H1 (cell line): ENCODE measurements around the gene CLCN5. TPM values are rescaled to one million over a fixed set of nuclear protein-coding genes. Genes with fewer than 3 reads are reported as not detected.

Experiments
- CTCF ChIA-PET: fragments of 300-600 bp; sonication (Branson Sonifier 250); formaldehyde crosslinking; loops from one replicate; lab custom pipeline; 2021; ENCODE audit not compliant: partially characterized antibody; lab: Charles Lee
- POLR2A ChIA-PET: fragments of 300-600 bp; sonication (Branson Sonifier 250); formaldehyde crosslinking; loops from one replicate; lab custom pipeline; 2021; ENCODE audit warnings: inconsistent platforms; ENCODE audit not compliant: partially characterized antibody; lab: Charles Lee
- DNase-seq, 2 experiments: peaks; one replicate each; pipeline versions ENCODE4 v3.0.0 to v3.0.0-alpha.2; 2010 to 2022; ENCODE audit warnings: low spot score in 2 of 2, low read depth in 1 of 2, mixed read lengths in 1 of 2
- FAIRE-seq: peaks from 2 replicates; lab custom pipeline; 2011; peaks lifted over from hg19 to GRCh38; lab: Jason Lieb, UNC
- H2AFZ ChIP-seq: 2 replicates; pipeline ENCODE4 v1.8.1; 2012; ENCODE audit warnings: low read length, inconsistent platforms
- H2AK5ac ChIP-seq: 2 replicates; pipeline ENCODE4 v1.6.1; 2013; ENCODE audit warnings: low read depth, low read length
- H2BK120ac ChIP-seq: replicated peaks from 2 replicates; pipeline ENCODE3; 2013; ENCODE audit warnings: low read depth, low read length, inconsistent platforms
- H2BK12ac ChIP-seq: 2 replicates; pipeline ENCODE4 v1.6.1; 2013; ENCODE audit warnings: low read depth, low read length
- H2BK15ac ChIP-seq: 2 replicates; pipeline ENCODE4 v1.6.1; 2013; ENCODE audit warnings: low read length
- H2BK20ac ChIP-seq: 2 replicates; pipeline ENCODE4 v1.6.1; 2013; ENCODE audit warnings: low read length
- H2BK5ac ChIP-seq: 2 replicates; pipeline ENCODE4 v1.6.1; 2013; ENCODE audit warnings: low read depth, low read length
- H3K14ac ChIP-seq: 2 replicates; pipeline ENCODE4 v1.6.1; 2013; ENCODE audit warnings: inconsistent platforms; ENCODE audit not compliant: insufficient read length
- H3K18ac ChIP-seq: 2 replicates; pipeline ENCODE4 v1.6.1; 2013; ENCODE audit warnings: low read length; ENCODE audit errors: extremely low read depth
- H3K23ac ChIP-seq: 2 replicates; pipeline ENCODE4 v1.6.1; 2013; ENCODE audit warnings: inconsistent platforms; ENCODE audit not compliant: insufficient read length
- H3K23me2 ChIP-seq: 2 replicates; pipeline ENCODE4 v1.6.1; 2013; ENCODE audit warnings: low read depth, low read length
- H3K27ac ChIP-seq: 2 replicates; pipeline ENCODE4 v1.6.1; 2011; ENCODE audit warnings: low read depth, low read length, inconsistent platforms
- H3K27me3 ChIP-seq, 4 experiments: replicated peaks in 1 of 4; 1 replicate in 1 of 4; 2 replicates in 3 of 4; pipeline versions ENCODE4 v1.6.1 to v1.8.1; 2011 to 2013; ENCODE audit warnings: low read length in 3 of 4, mild to moderate bottlenecking in 3 of 4, inconsistent platforms in 2 of 4, mixed read lengths in 2 of 4, moderate library complexity in 1 of 4; ENCODE audit not compliant: control insufficient read depth in 3 of 4, insufficient read depth in 3 of 4; ENCODE audit errors: extremely low read depth in 1 of 4
- H3K36me3 ChIP-seq, 4 experiments: 2 replicates each; pipeline versions ENCODE4 v1.6.1 to v1.8.1; 2011 to 2013; ENCODE audit warnings: mild to moderate bottlenecking in 4 of 4, low read length in 3 of 4, moderate library complexity in 2 of 4, control low read depth in 1 of 4, inconsistent platforms in 1 of 4; ENCODE audit not compliant: insufficient read depth in 4 of 4, control insufficient read depth in 2 of 4
- H3K4ac ChIP-seq: replicated peaks from 2 replicates; pipeline ENCODE3; 2013; ENCODE audit warnings: low read length, low read depth, mixed read lengths, inconsistent platforms; ENCODE audit not compliant: insufficient read length
- H3K4me1 ChIP-seq, 4 experiments: replicated peaks in 1 of 4; 1 replicate in 1 of 4; 2 replicates in 3 of 4; pipeline versions ENCODE4 v1.6.1 to v1.8.1; 2011 to 2013; ENCODE audit warnings: low read length in 3 of 4, inconsistent platforms in 2 of 4, mixed read lengths in 1 of 4; ENCODE audit not compliant: insufficient read depth in 4 of 4, control insufficient read depth in 3 of 4
- H3K4me2 ChIP-seq, 2 experiments: 2 replicates each; pipeline versions ENCODE4 v1.6.1 to v1.8.1; 2011 to 2013; ENCODE audit warnings: low read depth in 2 of 2, low read length in 2 of 2, control low read depth in 1 of 2, inconsistent platforms in 1 of 2, mild to moderate bottlenecking in 1 of 2; ENCODE audit not compliant: insufficient read depth in 1 of 2
- H3K4me3 ChIP-seq, 4 experiments: fragments of 200-600, 300-600 bp in 1 of 4; sonication (generic), shearing (Covaris generic), sonication (Bioruptor Twin) in 1 of 4; 2 replicates each; pipeline versions ENCODE4 v1.5.1 to v1.8.1; 2011 to 2016; ENCODE audit warnings: low read length in 4 of 4, low read depth in 3 of 4, control low read depth in 2 of 4, inconsistent platforms in 2 of 4, mild to moderate bottlenecking in 2 of 4, mixed read lengths in 1 of 4, moderate library complexity in 1 of 4; ENCODE audit not compliant: insufficient read depth in 2 of 4; ENCODE audit errors: extremely low read depth in 1 of 4
- H3K56ac ChIP-seq: replicated peaks from 2 replicates; pipeline ENCODE3; 2013; ENCODE audit warnings: low read depth, mild to moderate bottlenecking, mixed read lengths, low read length, inconsistent platforms; ENCODE audit not compliant: insufficient read length
- H3K79me1 ChIP-seq: 2 replicates; pipeline ENCODE4 v1.6.1; 2013; ENCODE audit warnings: low read depth, low read length, control low read depth
- H3K79me2 ChIP-seq, 2 experiments: 2 replicates each; pipeline versions ENCODE4 v1.6.1 to v1.8.1; 2012 to 2013; ENCODE audit warnings: low read length in 2 of 2, mild to moderate bottlenecking in 2 of 2, inconsistent platforms in 1 of 2; ENCODE audit not compliant: insufficient read depth in 2 of 2, control insufficient read depth in 1 of 2
- H3K9ac ChIP-seq, 4 experiments: replicated peaks in 1 of 4; 1 replicate in 1 of 4; 2 replicates in 3 of 4; pipeline versions ENCODE4 v1.6.1 to v1.8.1; 2011 to 2013; ENCODE audit warnings: low read depth in 3 of 4, low read length in 3 of 4, control low read depth in 2 of 4, mild to moderate bottlenecking in 2 of 4, moderate library complexity in 2 of 4, inconsistent platforms in 1 of 4; ENCODE audit errors: extremely low read depth in 1 of 4
- H3K9me3 ChIP-seq, 2 experiments: 2 replicates each; pipeline versions ENCODE4 v1.6.1 to v1.8.1; 2012 to 2013; ENCODE audit warnings: mild to moderate bottlenecking in 2 of 2, moderate library complexity in 2 of 2, control low read depth in 1 of 2, inconsistent platforms in 1 of 2, low read depth in 1 of 2, low read length in 1 of 2, mixed read lengths in 1 of 2; ENCODE audit not compliant: insufficient read depth in 2 of 2
- H4K20me1 ChIP-seq, 2 experiments: replicated peaks in 1 of 2; 2 replicates each; pipeline versions ENCODE3 to v1.8.1; 2011 to 2013; ENCODE audit warnings: inconsistent platforms in 2 of 2, low read length in 2 of 2, mild to moderate bottlenecking in 1 of 2; ENCODE audit not compliant: insufficient read depth in 2 of 2, control insufficient read depth in 1 of 2
- H4K5ac ChIP-seq: 2 replicates; pipeline ENCODE4 v1.6.1; 2013; ENCODE audit warnings: low read length, low read depth, mixed read lengths, inconsistent platforms; ENCODE audit not compliant: insufficient read length
- H4K8ac ChIP-seq: 2 replicates; pipeline ENCODE4 v1.8.0; 2013; ENCODE audit warnings: mild to moderate bottlenecking, moderate library complexity, low read length, inconsistent platforms; ENCODE audit not compliant: insufficient read depth; ENCODE audit errors: extremely low read depth
- H4K91ac ChIP-seq: replicated peaks from 2 replicates; pipeline ENCODE3; 2013; ENCODE audit warnings: low read length, mixed read lengths, inconsistent platforms; ENCODE audit not compliant: insufficient read length
- whole genome bisulfite sequencing, 2 experiments: shearing (Covaris generic) in 1 of 2; methylation state at CpG; one replicate each; pipeline versions ENCODE4 v1.1.6 to v1.1.7; 2013 to 2015; ENCODE audit warnings: low lambda C conversion rate in 2 of 2, mixed read lengths in 2 of 2, inconsistent platforms in 1 of 2, low coverage in 1 of 2, missing lambda C conversion rate in 1 of 2; ENCODE audit not compliant: insufficient replicate concordance in 2 of 2, insufficient coverage in 1 of 2, insufficient read length in 1 of 2; ENCODE audit errors: extremely low coverage in 1 of 2, missing lambda C conversion rate in 1 of 2; 5-methylcytosine and 5-hydroxymethylcytosine counted together
- polyA plus RNA-seq, 7 experiments: library from polyadenylated mRNA; depleted of rRNA in 3 of 7; stranded (reverse) in 5 of 7; unstranded in 2 of 7; fragments of >200 nt in 5 of 7; fragments of 200-250 nt in 2 of 7; gene quantifications; 1 replicate in 5 of 7; 2 replicates in 1 of 7; 4 replicates in 1 of 7; pipeline versions ENCODE4 v1.2.1 to v1.2.3, GENCODE V29; 2011 to 2013; ENCODE audit warnings: missing spikeins in 2 of 7, mixed read lengths in 2 of 7
- total RNA-seq: library from RNA; stranded (reverse); fragmentation: NEBNext Ultra II Directional; extraction: Animal tissue kit (Norgen Biotek cat#: 25700); gene quantifications from 2 replicates; pipeline ENCODE4 v1.2.1, GENCODE V29; 2021

CLCN5 gene
- total and polyA plus RNA-seq, 2 of the 8 experiments (the other 6 are each of a cell fraction or from before 2014, with no cell fraction given) = 4.2 to 9.7 TPM

GRCh38 chrX:50097071-50097470, 174.7 kb downstream of the CLCN5 start:
- FAIRE-seq (no peak), DNase-seq (no peak)
- Histone ChIP-seq H3K14ac (no peak overlapping the region), H2BK5ac (no peak overlapping the region), H3K4me3 (no peak overlapping the region), H2BK20ac (no peak overlapping the region), H3K9me3 (no peaks in the 10 kb centered on the region), H2BK15ac (no peak overlapping the region), H3K79me1 (no peaks in the 10 kb centered on the region), H3K9ac (no peak overlapping the region), H3K4ac (no peak overlapping the region), H2AFZ (no peak overlapping the region), H4K20me1 (no peaks in the 10 kb centered on the region), H3K4me1 (no peaks in the 10 kb centered on the region), H2BK120ac (no peak overlapping the region), H3K27ac (no peak overlapping the region), H3K27me3 (no peaks in the 10 kb centered on the region), H2BK12ac (no peak overlapping the region), H4K8ac (no peak overlapping the region), H2AK5ac (no peak overlapping the region), H4K5ac (no peak overlapping the region), H3K18ac (no peak overlapping the region), H3K56ac (no peak overlapping the region), H3K36me3 (no peaks in the 10 kb centered on the region), H3K23ac (no peak overlapping the region), H3K79me2 (no peaks in the 10 kb centered on the region), H3K4me2 (no peak overlapping the region), H4K91ac (no peak overlapping the region), H3K23me2 (no peaks in the 10 kb centered on the region)
- 86% methylated on average over 4 of the region's 4 CpGs; no CpG with 5 or more reads in 1 of the 2 experiments for WGBS, 2 experiments
- ChIA-PET POLR2A (no interaction called here), CTCF (interaction anchor here (0.5 kb wide), 1 partner anchor 108 kb away, joined by 3 read pairs; no protein-coding TSS in a partner anchor)
